Left ventricle myocardium superior (tissue), 1 donor: ENCODE measurements around the gene CFAP61. TPM values are rescaled to one million over a fixed set of nuclear protein-coding genes. Genes with fewer than 3 reads are reported as not detected.
A peak's percentile ranks its signal among the peaks of the same experiment; 100 is the strongest.

ENCODE experiments used
- ATAC-seq: fragments of 200-7000 bp; cut with Tn5 transposase; one replicate; pipeline ENCODE4 v1.9.1; 2020; ENCODE audit warnings: mild to moderate bottlenecking, moderate library complexity
- DNase-seq: peaks from one replicate; pipeline ENCODE4 v3.0.0-alpha.2; 2020
- intact Hi-C: fragments of 100-400 bp; cut with micrococcal nuclease; formaldehyde crosslinking; loops from one replicate; pipeline ENCODE4 v1.11.0; 2022
- total RNA-seq: library from RNA; stranded (reverse); fragmentation: NEBNext Ultra II Directional; extraction: Animal tissue kit (Norgen Biotek cat#: 25700); gene quantifications from one replicate; pipeline ENCODE4 v1.2.1, GENCODE V29; 2021
- donor health status: DM: no; HTN: yes; CAD: no; lungs with severe emphysema.

The CFAP61 gene
- total RNA-seq, 1 donor from 2014 or later = 23.8 TPM

GRCh38 chr20:20395903-20396568 lies 343.7 kb downstream of the CFAP61 start:
- DNase-seq (no peak), ATAC-seq (no peak)
- intact Hi-C loops = no loop called here

DNA sequence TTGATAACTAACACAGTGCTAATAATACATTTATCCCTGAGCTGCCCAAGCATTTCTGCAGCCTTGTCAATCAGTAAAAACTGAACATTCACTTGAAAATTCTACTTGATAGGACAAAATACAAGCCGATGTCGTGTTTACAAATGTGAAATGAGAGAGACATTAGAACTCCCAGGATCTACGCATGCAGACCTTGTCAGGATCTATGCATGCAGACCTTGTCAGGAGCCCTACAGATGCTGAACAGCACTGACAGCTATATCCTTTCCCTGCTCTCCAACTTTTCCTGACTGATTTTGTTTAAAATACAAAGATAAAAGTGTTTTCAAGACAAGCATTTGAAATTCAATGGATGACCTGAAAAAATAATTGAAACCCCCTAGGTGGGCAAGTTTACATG lies 344.5 kb downstream of the CFAP61 start:
- intact Hi-C loops = no loop called here
- DNase-seq (no peak), ATAC-seq (no peak)

DNA sequence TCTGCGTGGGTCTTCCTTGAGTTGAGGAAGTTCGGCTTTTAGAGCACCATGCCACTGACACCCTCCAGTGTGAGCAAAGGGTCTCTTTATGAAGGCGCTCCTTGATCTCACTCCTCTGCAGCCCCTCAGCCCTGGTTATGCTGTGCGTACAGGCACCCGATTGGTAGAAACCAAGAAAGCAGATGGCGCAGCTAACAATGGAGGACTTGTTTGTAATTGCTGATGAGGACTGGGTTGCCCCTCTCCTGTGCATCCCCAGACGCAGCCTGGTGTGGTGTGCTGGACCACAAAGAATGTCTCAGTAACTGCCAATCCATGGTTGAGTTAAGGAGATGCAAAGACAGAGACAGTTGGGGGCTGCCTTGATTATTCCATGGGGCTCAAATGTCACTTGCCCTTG lies 345.8 kb downstream of the CFAP61 start:
- ATAC-seq (no peak), DNase-seq (no peak)
- intact Hi-C loops = no loop called here

DNA sequence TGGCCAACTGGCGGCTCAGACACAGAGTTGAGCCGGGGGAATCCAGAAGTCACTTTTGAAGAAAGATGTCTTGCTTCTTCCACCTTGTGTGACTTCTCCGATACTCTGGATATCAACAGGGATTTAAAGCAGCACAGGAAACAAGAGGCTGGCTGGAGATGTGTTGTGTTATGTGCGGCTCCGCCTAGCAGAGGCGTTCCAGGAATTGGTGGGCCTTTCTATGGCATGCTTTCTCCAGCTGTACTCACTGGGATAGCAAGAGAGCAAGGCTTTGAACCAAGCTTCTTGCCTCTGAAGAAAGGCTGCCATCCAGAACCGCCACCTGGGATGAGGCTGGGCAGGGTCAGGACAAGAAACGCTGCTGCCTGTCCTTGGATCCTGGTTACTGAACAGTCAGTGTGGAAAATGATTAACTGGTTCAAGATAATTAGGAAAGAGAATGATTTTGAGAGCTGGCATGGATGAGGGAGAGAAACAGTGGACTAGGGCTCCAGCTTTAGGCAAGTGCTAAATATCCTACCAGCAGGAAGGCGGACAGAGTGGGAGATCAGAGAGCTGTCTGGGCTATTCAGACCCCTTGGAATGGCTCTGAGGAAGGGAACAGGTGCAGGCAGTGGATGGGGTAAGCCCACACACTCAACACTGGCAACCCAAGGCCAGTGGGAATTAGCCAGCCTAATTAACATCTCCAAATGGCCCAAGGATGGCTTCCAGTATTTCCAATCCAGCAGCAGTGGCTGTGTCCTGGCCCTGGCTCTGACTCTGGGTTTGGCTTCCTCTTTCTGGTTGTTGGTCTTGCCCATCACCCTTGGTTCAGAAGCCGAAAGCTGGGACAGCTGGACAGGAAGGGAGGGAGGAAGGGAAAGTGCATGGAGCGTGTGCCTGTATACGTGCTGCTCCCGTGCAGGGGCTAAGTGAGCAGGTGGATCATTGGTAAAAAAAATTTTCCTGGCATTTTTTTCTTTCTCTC lies 347.5 kb downstream of the CFAP61 start:
- DNase-seq (no peak), ATAC-seq (no peak)
- intact Hi-C loops = no loop called here

- ATAC-seq = no peak
These were observed 349.7 kb downstream of the CFAP61 start for GRCh38 chr20:20401991-20402390.

DNA sequence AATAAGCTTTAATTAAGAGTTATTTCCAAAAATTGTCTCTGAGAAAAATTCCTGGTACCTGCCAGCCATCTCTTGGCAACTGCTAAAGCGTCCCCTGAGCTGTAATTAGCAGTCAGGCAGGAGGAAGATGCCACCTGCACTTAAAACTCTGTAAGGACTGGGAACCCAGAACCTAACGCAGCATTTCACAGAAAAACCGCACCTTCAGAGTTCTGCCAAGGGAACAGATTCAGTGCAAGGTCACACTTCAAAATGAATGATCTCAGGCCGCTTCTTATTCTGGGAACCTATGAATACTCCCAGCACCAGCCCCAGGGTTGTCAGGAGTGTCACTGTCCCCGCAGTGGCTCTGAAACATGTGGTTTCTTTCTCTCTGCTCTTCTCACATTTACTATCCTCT lies 352.3 kb downstream of the CFAP61 start:
- intact Hi-C loops = no loop called here
- DNase-seq (no peak), ATAC-seq (no peak)

More at GRCh38 chr20:20401991-20402390, 349.7 kb downstream of the CFAP61 start:
- intact Hi-C loops = no loop called here
- no peak for DNase-seq

GRCh38 chr20:20405623-20406022 lies 353.3 kb downstream of the CFAP61 start:
- intact Hi-C loops = no loop called here
- ATAC-seq = no peak
- no peak for DNase-seq

- intact Hi-C loops = no loop called here
- ATAC-seq = no peak
- no peak for DNase-seq
These were observed 354.0 kb downstream of the CFAP61 start for GRCh38 chr20:20406306-20406705.

- DNase-seq (no peak), ATAC-seq (peak; percentile 51)
- intact Hi-C loops = no loop called here
These were observed 355.8 kb downstream of the CFAP61 start for GRCh38 chr20:20407891-20408805.

GRCh38 chr20:20409331-20409730 lies 357.0 kb downstream of the CFAP61 start:
- intact Hi-C loops = no loop called here
- ATAC-seq = no peak
- no peak for DNase-seq

Other genes with a start within 250 kb of the CFAP61 start
- gene NAA20, start 35.2 kb upstream of the CFAP61 start, total RNA-seq = 65.0 TPM
- 17.6 TPM for gene CRNKL1, start 66 bp upstream of the CFAP61 start, total RNA-seq